ENCODE data around the gene MNX1.

- TF ChIP-seq, protein P1, sequence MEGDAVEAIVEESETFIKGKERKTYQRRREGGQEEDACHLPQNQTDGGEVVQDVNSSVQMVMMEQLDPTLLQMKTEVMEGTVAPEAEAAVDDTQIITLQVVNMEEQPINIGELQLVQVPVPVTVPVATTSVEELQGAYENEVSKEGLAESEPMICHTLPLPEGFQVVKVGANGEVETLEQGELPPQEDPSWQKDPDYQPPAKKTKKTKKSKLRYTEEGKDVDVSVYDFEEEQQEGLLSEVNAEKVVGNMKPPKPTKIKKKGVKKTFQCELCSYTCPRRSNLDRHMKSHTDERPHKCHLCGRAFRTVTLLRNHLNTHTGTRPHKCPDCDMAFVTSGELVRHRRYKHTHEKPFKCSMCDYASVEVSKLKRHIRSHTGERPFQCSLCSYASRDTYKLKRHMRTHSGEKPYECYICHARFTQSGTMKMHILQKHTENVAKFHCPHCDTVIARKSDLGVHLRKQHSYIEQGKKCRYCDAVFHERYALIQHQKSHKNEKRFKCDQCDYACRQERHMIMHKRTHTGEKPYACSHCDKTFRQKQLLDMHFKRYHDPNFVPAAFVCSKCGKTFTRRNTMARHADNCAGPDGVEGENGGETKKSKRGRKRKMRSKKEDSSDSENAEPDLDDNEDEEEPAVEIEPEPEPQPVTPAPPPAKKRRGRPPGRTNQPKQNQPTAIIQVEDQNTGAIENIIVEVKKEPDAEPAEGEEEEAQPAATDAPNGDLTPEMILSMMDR (IDR thresholded peaks at IDR 0.05): no peak
- TF ChIP-seq EP300 (IDR thresholded peaks at IDR 0.05) (no peak), POLR2AphosphoS5 (IDR thresholded peaks at IDR 0.05) (no peak), POLR2A (IDR thresholded peaks at IDR 0.05) (no peak)
Observed at GRCh38 chr7:157035979-157036378, 25.5 kb upstream of the MNX1 start.

All from sigmoid colon (tissue), 4 donors.